Panc1 (cell line): ENCODE data around the gene TSPAN7. TPM values are rescaled to one million over a fixed set of nuclear protein-coding genes. Genes with fewer than 3 reads are reported as not detected.

Experiments used
- ATAC-seq: fragments of 200-7000 bp; cut with Tn5 transposase; 2 replicates; pipeline ENCODE4 v1.9.1; 2020; ENCODE audit warnings: mild to moderate bottlenecking, moderate library complexity
- BruUV-seq: library from RNA; stranded (reverse); fragments of 400-500 nt; replicated peaks from 2 replicates; lab custom pipeline; 2021; lab: Mats Ljungman, UMichigan
- CTCF ChIA-PET: fragments of 300-600 bp; sonication (Branson Sonifier 250); formaldehyde crosslinking; loops from one replicate; lab custom pipeline; 2022; ENCODE audit warnings: antibody characterized with exemption; lab: Charles Lee
- POLR2A ChIA-PET: fragments of 300-600 bp; sonication (Branson Sonifier 250); formaldehyde crosslinking; loops from one replicate; lab custom pipeline; 2022; ENCODE audit warnings: antibody characterized with exemption; lab: Charles Lee
- DNase-seq: peaks from one replicate; pipeline ENCODE4 v3.0.0-alpha.2; 2010; ENCODE audit warnings: low read depth, low spot score
- H3K27ac ChIP-seq: 2 replicates; pipeline ENCODE4 v1.5.1; 2011; ENCODE audit warnings: mild to moderate bottlenecking, low read length, inconsistent platforms
- H3K27me3 ChIP-seq: fragments of 200-500 bp; sonication (Bioruptor generic); 2 replicates; pipeline ENCODE4 v1.6.0; 2014; ENCODE audit warnings: low read length, inconsistent platforms; ENCODE audit not compliant: control insufficient read depth, insufficient read depth
- H3K36me3 ChIP-seq: fragments of 200-500 bp; sonication (Bioruptor generic); 2 replicates; pipeline ENCODE4 v1.5.1; 2014; ENCODE audit warnings: inconsistent platforms, mild to moderate bottlenecking, low read length, moderate library complexity; ENCODE audit not compliant: control insufficient read depth, insufficient read depth
- H3K4me1 ChIP-seq: 2 replicates; pipeline ENCODE4 v1.5.1; 2011; ENCODE audit warnings: inconsistent platforms, mild to moderate bottlenecking, low read length, moderate library complexity; ENCODE audit not compliant: control insufficient read depth, insufficient read depth
- H3K4me3 ChIP-seq, 2 experiments: 2 replicates each; pipeline ENCODE4 v1.5.1; 2011 to 2012; ENCODE audit warnings: low read depth in 2 of 2, low read length in 2 of 2, mild to moderate bottlenecking in 2 of 2, inconsistent platforms in 1 of 2, moderate library complexity in 1 of 2
- H3K9me3 ChIP-seq: fragments of 200-500 bp; sonication (Bioruptor generic); 2 replicates; pipeline ENCODE4 v1.5.1; 2014; ENCODE audit warnings: low read depth, mild to moderate bottlenecking, inconsistent platforms, low read length, moderate library complexity; ENCODE audit not compliant: control insufficient read depth, insufficient read depth
- CTCF ChIP-seq: fragments of 450-650 bp; IDR thresholded peaks from 2 replicates; pipeline ENCODE4 v1.5.1; 2017; ENCODE audit warnings: mild to moderate bottlenecking
- POLR2AphosphoS5 ChIP-seq: IDR thresholded peaks from 2 replicates; pipeline ENCODE4 v1.6.1; 2012; ENCODE audit warnings: mild to moderate bottlenecking, low read depth, low read length, moderate library complexity
- REST ChIP-seq, 2 experiments: IDR thresholded peaks; 2 replicates each; pipeline ENCODE4 v1.6.1; 2011 to 2012; ENCODE audit warnings: low read depth in 2 of 2, control low read depth in 1 of 2, low read length in 1 of 2, mild to moderate bottlenecking in 1 of 2, moderate library complexity in 1 of 2; ENCODE audit not compliant: insufficient read depth in 1 of 2
- SIN3A ChIP-seq: IDR thresholded peaks from 2 replicates; pipeline ENCODE4 v1.6.1; 2012; ENCODE audit warnings: low read depth, mild to moderate bottlenecking, low read length, moderate library complexity, borderline replicate concordance; ENCODE audit not compliant: insufficient read depth
- TCF7L2 ChIP-seq: IDR thresholded peaks from 2 replicates; pipeline ENCODE4 v1.6.1; 2011; ENCODE audit warnings: mild to moderate bottlenecking, low read depth, low read length, inconsistent platforms
- in situ Hi-C: cut with HindIII; loops from 2 replicates; pipeline ENCODE4 v1.10.0; 2016; ENCODE audit warnings: low sequenced_read_pairs, low pct_unique_long_range_greater_than_20kb
- intact Hi-C: fragments of 100-400 bp; cut with micrococcal nuclease; formaldehyde crosslinking; loops from one replicate; pipeline ENCODE4 v1.10.0; 2022; ENCODE audit not compliant: unreplicated experiment
- total RNA-seq: library from RNA; stranded (reverse); gene quantifications from one replicate; pipeline ENCODE4 v1.2.1, GENCODE V29; 2021; ENCODE audit not compliant: unreplicated experiment

Gene TSPAN7
- total RNA-seq, 1 experiment from 2014 or later: 0.13 TPM

- intact Hi-C loops: no loop called here
- Histone ChIP-seq H3K36me3 (no peaks in the 10 kb centered on the region), H3K4me1 (no peaks in the 10 kb centered on the region), H3K27me3 (no peaks in the 10 kb centered on the region), H3K9me3 (no peaks in the 10 kb centered on the region), H3K4me3 (no peak overlapping the region), H3K27ac (no peak overlapping the region)
- POLR2A ChIA-PET: no interaction called here
- in situ Hi-C loops: no loop called here
- BruUV-seq: no TSS peak
- CTCF ChIA-PET: no interaction called here
- ATAC-seq (no peak), DNase-seq (no peak)
- TF ChIP-seq POLR2AphosphoS5: no peak
- no peak for TF ChIP-seq SIN3A
- no peak for TF ChIP-seq REST (IDR thresholded peaks at IDR 0.05; ENCODE audit: insufficient read depth in 1 of 2, low read depth in 2 of 2, low read length in 1 of 2)
- no peak for TF ChIP-seq CTCF
- TF ChIP-seq TCF7L2: no peak
Measured at GRCh38 chrX:38649221-38649620, 87.9 kb downstream of the TSPAN7 start.

- ATAC-seq: no peak
- H3K27ac ChIP-seq: no peak overlapping the region
- in situ Hi-C loops: no loop called here
- intact Hi-C loops: no loop called here
- H3K4me1 ChIP-seq: no peaks in the 10 kb centered on the region
- H3K36me3 ChIP-seq: no peaks in the 10 kb centered on the region
- BruUV-seq: no TSS peak
- no peak overlapping the region for H3K4me3 ChIP-seq
- no peaks in the 10 kb centered on the region for H3K27me3 ChIP-seq
- H3K9me3 ChIP-seq: no peaks in the 10 kb centered on the region
- DNase-seq: no peak
- TF ChIP-seq TCF7L2: no peak
- TF ChIP-seq SIN3A: no peak
- TF ChIP-seq POLR2AphosphoS5: no peak
- no peak for TF ChIP-seq REST (IDR thresholded peaks at IDR 0.05; ENCODE audit: insufficient read depth in 1 of 2, low read depth in 2 of 2, low read length in 1 of 2)
- no peak for TF ChIP-seq CTCF
- CTCF ChIA-PET: no interaction called here
- POLR2A ChIA-PET: no interaction called here
Measured at GRCh38 chrX:38649674-38650647, 88.6 kb downstream of the TSPAN7 start.
